Subcutaneous adipose tissue (tissue), 4 donors: Measurements from ENCODE around the gene SLC7A6. TPM values are rescaled to one million over a fixed set of nuclear protein-coding genes. Genes with fewer than 3 reads are reported as not detected.

ENCODE experiments used
- CTCF ChIP-seq: fragments of 450-650 bp; IDR thresholded peaks from one replicate; pipeline ENCODE4 v1.5.1; 2016; ENCODE audit warnings: low read depth, mild to moderate bottlenecking, control low read depth, antibody characterized with exemption, moderate library complexity
- total RNA-seq, 4 donors: library from RNA; depleted of rRNA; stranded (reverse); fragments of >200 nt; gene quantifications; one replicate each; pipeline ENCODE4 v1.1.0, GENCODE V29; 2016

Gene SLC7A6
- total RNA-seq, result 100 to 1,000 TPM in 3 of 4 donors, 10 to 100 TPM in 1; 87.4 to 494 (median 177) TPM

- TF ChIP-seq CTCF, result no peak
These were observed at the start of gene SLC7A6 for GRCh38 chr16:68264128-68265077. Gene SLC7A6 (plus strand): TSS chr16:68264526. CDS start chr16:68274727, 10,201 bp downstream.

- TF ChIP-seq CTCF, result no peak
These were observed 49.6 kb upstream of the SLC7A6 start for GRCh38 chr16:68214726-68215125.

GRCh38 chr16:68215302-68215701 lies 49.0 kb upstream of the SLC7A6 start:
- no peak for TF ChIP-seq CTCF

GRCh38 chr16:68216240-68216639 lies 48.1 kb upstream of the SLC7A6 start:
- TF ChIP-seq CTCF, result no peak

- no peak for TF ChIP-seq CTCF
These were observed 46.8 kb upstream of the SLC7A6 start for GRCh38 chr16:68217506-68217905.

GRCh38 chr16:68219725-68220351 lies 44.5 kb upstream of the SLC7A6 start:
- TF ChIP-seq CTCF, result no peak

- no peak for TF ChIP-seq CTCF
These were observed 41.3 kb upstream of the SLC7A6 start for GRCh38 chr16:68223072-68223471.
